Measurements from ENCODE around the gene AURKA. TPM values are rescaled to one million over a fixed set of nuclear protein-coding genes. Genes with fewer than 3 reads are reported as not detected.

The AURKA gene
- total and polyA plus RNA-seq, 7 donors = 1.2 to 25.1 (median 3.0) TPM

GRCh38 chr20:56352345-56353055, 39.5 kb downstream of the AURKA start:
- intact Hi-C loops (cut with DNase I) = no loop called here
- H3K9me3 ChIP-seq = no peaks in the 10 kb centered on the region
- no peaks in the 10 kb centered on the region for H3K4me1 ChIP-seq
- DNase-seq = no peak
- 78 to 79% methylated on average over 5 of the region's 5 CpGs for WGBS, 2 donors
- peaks cover 0 to 7% (median 0%) of the 10 kb centered on the region in 3 donors for H3K27me3 ChIP-seq
- H3K27ac ChIP-seq = no peak overlapping the region
- H3K4me3 ChIP-seq = no peak overlapping the region
- TF ChIP-seq EP300 (IDR thresholded peaks at IDR 0.05) (no peak), POLR2A (IDR thresholded peaks at IDR 0.05) (no peak), POLR2AphosphoS5 (IDR thresholded peaks at IDR 0.05) (no peak)
- TF ChIP-seq, protein P1, sequence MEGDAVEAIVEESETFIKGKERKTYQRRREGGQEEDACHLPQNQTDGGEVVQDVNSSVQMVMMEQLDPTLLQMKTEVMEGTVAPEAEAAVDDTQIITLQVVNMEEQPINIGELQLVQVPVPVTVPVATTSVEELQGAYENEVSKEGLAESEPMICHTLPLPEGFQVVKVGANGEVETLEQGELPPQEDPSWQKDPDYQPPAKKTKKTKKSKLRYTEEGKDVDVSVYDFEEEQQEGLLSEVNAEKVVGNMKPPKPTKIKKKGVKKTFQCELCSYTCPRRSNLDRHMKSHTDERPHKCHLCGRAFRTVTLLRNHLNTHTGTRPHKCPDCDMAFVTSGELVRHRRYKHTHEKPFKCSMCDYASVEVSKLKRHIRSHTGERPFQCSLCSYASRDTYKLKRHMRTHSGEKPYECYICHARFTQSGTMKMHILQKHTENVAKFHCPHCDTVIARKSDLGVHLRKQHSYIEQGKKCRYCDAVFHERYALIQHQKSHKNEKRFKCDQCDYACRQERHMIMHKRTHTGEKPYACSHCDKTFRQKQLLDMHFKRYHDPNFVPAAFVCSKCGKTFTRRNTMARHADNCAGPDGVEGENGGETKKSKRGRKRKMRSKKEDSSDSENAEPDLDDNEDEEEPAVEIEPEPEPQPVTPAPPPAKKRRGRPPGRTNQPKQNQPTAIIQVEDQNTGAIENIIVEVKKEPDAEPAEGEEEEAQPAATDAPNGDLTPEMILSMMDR (IDR thresholded peaks at IDR 0.05) = no peak
- no peaks in the 10 kb centered on the region for H3K36me3 ChIP-seq

- Histone ChIP-seq H3K27ac (no peak overlapping the region), H3K9me3 (no peaks in the 10 kb centered on the region), H3K4me3 (no peak overlapping the region), H3K36me3 (no peaks in the 10 kb centered on the region), H3K4me1 (no peaks in the 10 kb centered on the region), H3K27me3 (peaks cover 0 to 21% (median 0%) of the 10 kb centered on the region in 3 donors)
- intact Hi-C loops (cut with DNase I) = no loop called here
- TF ChIP-seq POLR2A (IDR thresholded peaks at IDR 0.05) = no peak
- TF ChIP-seq EP300 (IDR thresholded peaks at IDR 0.05) = no peak
- no peak for TF ChIP-seq POLR2AphosphoS5 (IDR thresholded peaks at IDR 0.05)
- TF ChIP-seq, protein P1 (IDR thresholded peaks at IDR 0.05) = no peak
- no peak for DNase-seq
- 72 to 87% methylated on average over 2 of the region's 2 CpGs for WGBS, 2 donors
Observed at GRCh38 chr20:56350842-56351241, 41.2 kb downstream of the AURKA start.

DNA sequence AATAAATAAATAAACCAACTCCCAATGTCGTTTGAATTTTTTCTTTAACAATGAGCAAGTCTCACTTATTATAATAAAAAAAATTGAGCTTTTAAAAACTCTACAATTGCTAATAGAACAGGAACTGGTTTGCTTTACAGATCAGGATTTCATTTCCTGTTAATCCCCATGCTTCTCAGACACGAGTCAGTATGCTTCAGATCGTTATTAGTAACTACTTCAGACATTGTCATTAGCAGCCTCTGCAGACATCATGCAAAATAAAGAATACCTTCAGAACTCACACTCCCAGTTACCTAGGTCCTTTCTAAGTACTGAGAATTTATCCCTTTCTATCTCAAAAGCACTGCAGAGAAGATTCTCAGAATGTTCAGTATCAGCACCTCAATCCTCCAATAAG, 43.3 kb downstream of the AURKA start:
- H3K27ac ChIP-seq = no peak overlapping the region
- intact Hi-C loops (cut with DNase I) = no loop called here
- H3K4me1 ChIP-seq = peaks cover 0 to 5% (median 2%) of the 10 kb centered on the region in 4 donors
- peaks cover 0 to 41% (median 6%) of the 10 kb centered on the region in 3 donors for H3K27me3 ChIP-seq
- no peaks in the 10 kb centered on the region for H3K9me3 ChIP-seq
- TF ChIP-seq, protein P1 (IDR thresholded peaks at IDR 0.05) = no peak
- no peak for TF ChIP-seq POLR2A (IDR thresholded peaks at IDR 0.05)
- no peak for TF ChIP-seq EP300 (IDR thresholded peaks at IDR 0.05)
- TF ChIP-seq POLR2AphosphoS5 (IDR thresholded peaks at IDR 0.05) = no peak
- DNase-seq = no peak
- WGBS, 2 donors = 4 to 8% methylated on average over 3 of the region's 3 CpGs
- no peak overlapping the region for H3K4me3 ChIP-seq
- H3K36me3 ChIP-seq = no peaks in the 10 kb centered on the region

DNA sequence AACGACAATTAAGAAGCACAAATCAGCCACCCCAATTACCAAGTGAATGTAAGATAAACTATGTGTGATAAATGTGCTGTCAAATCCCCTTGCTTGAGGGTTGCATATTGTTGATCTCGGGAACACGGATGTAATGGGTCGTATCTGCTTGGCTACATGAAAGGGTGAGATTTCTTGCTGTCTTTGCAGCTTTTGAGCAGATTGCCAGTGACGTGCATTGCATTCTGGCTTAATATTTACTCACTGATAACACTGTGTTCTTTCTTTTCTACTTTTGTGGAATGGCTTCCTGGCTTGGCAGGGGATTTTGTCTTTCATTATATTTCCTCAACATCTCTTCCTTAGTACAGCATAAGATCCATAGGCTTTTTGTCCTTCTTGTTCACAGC, 43.7 kb downstream of the AURKA start:
- Histone ChIP-seq H3K36me3 (no peaks in the 10 kb centered on the region), H3K27me3 (peaks cover 0 to 45% (median 7%) of the 10 kb centered on the region in 3 donors), H3K4me1 (peaks cover 0 to 8% (median 3%) of the 10 kb centered on the region in 4 donors), H3K27ac (no peak overlapping the region), H3K4me3 (no peak overlapping the region), H3K9me3 (no peaks in the 10 kb centered on the region)
- DNase-seq = no peak
- WGBS, 2 donors = 5 to 13% methylated on average over 5 of the region's 5 CpGs
- TF ChIP-seq, protein P1 (IDR thresholded peaks at IDR 0.05) = no peak
- TF ChIP-seq EP300 (IDR thresholded peaks at IDR 0.05) (no peak), POLR2A (IDR thresholded peaks at IDR 0.05) (no peak), POLR2AphosphoS5 (IDR thresholded peaks at IDR 0.05) (no peak)
- intact Hi-C loops (cut with DNase I) = no loop called here
